Type B pancreatic cell (in vitro differentiated cells): ENCODE results near the gene TEP1. TPM values are rescaled to one million over a fixed set of nuclear protein-coding genes. Genes with fewer than 3 reads are reported as not detected.

Source experiments
- DNase-seq: peaks from one replicate; pipeline ENCODE4 v3.0.0; 2021; ENCODE audit warnings: mixed read lengths; ENCODE audit not compliant: unreplicated experiment; ENCODE audit errors: extremely low spot score
- H3K27ac Mint-ChIP-seq: 2 replicates; pipeline ENCODE4 v1.8.0; 2021; ENCODE audit warnings: mild to moderate bottlenecking, mixed read lengths
- H3K27me3 Mint-ChIP-seq: 2 replicates; pipeline ENCODE4 v1.8.0; 2021; ENCODE audit warnings: mixed read lengths
- H3K36me3 Mint-ChIP-seq: 2 replicates; pipeline ENCODE4 v1.8.0; 2021; ENCODE audit warnings: mixed read lengths
- H3K4me1 Mint-ChIP-seq: one replicate; pipeline ENCODE4 v1.8.0; 2021; ENCODE audit warnings: mixed read lengths; ENCODE audit not compliant: unreplicated experiment
- H3K4me3 Mint-ChIP-seq: 2 replicates; pipeline ENCODE4 v1.8.0; 2021; ENCODE audit warnings: mild to moderate bottlenecking, mixed read lengths
- H3K9me3 Mint-ChIP-seq: 2 replicates; pipeline ENCODE4 v1.8.0; 2021; ENCODE audit warnings: mixed read lengths
- total RNA-seq: library from RNA; stranded (reverse); gene quantifications from 2 replicates; pipeline ENCODE4 v1.2.1, GENCODE V29; 2021; ENCODE audit warnings: low replicate concordance
- TF ChIP-seq, protein P1 (sequence below): fragments of 200-600 bp; sonication (generic); conservative IDR thresholded peaks from 2 replicates; pipeline ENCODE4 v1.5.0; 2021; ENCODE audit warnings: antibody characterized with exemption, mild to moderate bottlenecking

TEP1 gene
- total RNA-seq, 1 donor from 2014 or later, result 23.1 TPM

DNA sequence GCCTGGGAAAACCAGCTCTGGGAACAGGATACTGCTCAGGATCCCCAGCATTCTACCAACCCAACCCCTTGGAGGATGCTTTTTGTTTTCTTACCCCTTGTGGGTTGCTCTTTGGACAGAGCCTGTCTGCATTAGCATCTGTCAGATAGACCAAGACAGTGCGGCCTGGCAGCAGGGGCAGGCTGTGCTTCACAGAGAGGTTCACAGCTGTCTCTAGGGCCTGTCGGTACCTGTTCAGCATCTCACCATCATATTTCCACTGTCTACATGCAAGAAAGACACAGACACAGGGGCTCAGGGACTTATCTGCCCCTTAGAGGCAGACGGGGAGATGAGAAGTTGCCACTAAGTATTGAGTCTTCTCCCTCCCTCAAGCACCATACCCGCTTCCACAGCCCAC, 21.8 kb downstream of the TEP1 start:
- no peaks in the 10 kb centered on the region for H3K9me3 Mint-ChIP-seq
- TF ChIP-seq, protein P1, sequence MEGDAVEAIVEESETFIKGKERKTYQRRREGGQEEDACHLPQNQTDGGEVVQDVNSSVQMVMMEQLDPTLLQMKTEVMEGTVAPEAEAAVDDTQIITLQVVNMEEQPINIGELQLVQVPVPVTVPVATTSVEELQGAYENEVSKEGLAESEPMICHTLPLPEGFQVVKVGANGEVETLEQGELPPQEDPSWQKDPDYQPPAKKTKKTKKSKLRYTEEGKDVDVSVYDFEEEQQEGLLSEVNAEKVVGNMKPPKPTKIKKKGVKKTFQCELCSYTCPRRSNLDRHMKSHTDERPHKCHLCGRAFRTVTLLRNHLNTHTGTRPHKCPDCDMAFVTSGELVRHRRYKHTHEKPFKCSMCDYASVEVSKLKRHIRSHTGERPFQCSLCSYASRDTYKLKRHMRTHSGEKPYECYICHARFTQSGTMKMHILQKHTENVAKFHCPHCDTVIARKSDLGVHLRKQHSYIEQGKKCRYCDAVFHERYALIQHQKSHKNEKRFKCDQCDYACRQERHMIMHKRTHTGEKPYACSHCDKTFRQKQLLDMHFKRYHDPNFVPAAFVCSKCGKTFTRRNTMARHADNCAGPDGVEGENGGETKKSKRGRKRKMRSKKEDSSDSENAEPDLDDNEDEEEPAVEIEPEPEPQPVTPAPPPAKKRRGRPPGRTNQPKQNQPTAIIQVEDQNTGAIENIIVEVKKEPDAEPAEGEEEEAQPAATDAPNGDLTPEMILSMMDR, result no peak
- H3K27me3 Mint-ChIP-seq, result no peaks in the 10 kb centered on the region
- H3K36me3 Mint-ChIP-seq, result peaks cover 22% of the 10 kb centered on the region
- no peaks in the 10 kb centered on the region for H3K4me1 Mint-ChIP-seq
- no peak for DNase-seq
- no peak overlapping the region for H3K4me3 Mint-ChIP-seq
- H3K27ac Mint-ChIP-seq, result no peak overlapping the region

DNA sequence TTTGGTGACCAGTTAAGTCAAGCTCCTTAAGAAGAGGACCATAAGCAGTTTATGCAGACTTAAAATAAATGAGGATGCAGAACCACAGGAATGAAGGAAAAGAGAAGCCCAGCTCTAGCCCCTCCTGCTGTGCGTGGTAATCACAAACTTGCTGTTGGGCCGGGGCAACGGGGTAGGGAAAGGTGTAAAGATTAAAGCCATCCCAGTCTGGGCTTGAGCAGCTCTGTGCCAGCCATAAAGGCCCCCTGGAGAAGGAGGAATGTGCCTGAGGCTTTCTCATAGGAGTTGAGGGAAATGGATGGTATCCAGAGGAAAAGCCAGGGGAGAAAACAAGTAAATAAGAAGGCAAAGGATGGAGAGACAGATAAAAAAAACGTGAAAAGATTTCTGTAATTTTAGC, 25.1 kb downstream of the TEP1 start:
- Mint-ChIP-seq H3K27ac (no peak overlapping the region), H3K36me3 (peaks cover 14% of the 10 kb centered on the region), H3K9me3 (no peaks in the 10 kb centered on the region), H3K4me1 (no peaks in the 10 kb centered on the region), H3K4me3 (no peak overlapping the region), H3K27me3 (no peaks in the 10 kb centered on the region)
- TF ChIP-seq, protein P1, result no peak
- DNase-seq, result no peak

DNA sequence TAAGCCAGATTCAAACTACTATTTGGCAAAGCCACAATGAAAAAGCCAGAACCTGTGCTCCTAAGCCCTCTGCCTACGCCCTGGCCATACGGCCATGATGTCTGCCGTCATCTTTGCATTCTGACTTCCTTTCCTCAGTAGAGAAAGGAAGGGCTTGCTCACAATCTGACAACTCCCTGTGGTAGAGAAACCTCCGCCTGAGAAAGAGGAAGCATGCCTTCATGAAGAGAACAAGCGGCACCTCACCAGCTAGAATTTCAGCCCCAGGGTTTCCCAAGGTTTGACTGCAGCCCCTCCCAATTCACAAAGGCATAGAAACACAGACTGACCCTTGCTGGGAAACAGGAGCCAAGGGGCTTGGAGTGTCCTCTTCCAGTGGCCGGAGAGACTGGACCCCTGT, 25.7 kb downstream of the TEP1 start:
- H3K27ac Mint-ChIP-seq, result no peak overlapping the region
- H3K36me3 Mint-ChIP-seq, result peaks cover 14% of the 10 kb centered on the region

DNA sequence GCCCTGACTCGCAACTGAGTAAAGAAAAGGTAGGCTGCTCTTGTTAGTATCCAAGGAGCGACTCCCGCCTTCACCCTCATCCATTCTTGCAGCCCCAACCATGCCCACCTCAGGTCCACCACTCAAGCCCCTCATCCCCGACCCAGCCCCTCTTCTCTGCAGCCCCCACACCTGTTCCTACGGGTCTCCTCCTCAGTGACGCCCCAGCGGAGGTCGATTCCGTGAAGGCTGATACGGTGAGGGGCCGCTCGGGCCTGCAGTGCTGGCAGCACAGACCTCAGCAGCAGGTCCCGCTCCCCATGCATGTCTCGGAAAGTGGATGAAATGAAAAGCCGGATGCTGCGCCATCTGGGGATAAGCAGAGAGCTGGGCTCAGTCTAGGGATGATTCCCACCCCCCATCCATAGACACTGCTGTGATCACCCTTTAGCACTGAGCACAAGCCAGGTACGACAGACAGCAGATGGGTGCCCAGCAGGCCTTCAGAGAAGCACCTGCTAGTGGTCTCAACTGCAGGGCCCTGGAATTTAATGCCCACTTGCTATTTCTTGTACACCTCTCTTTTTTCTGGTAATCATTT, 26.9 kb downstream of the TEP1 start:
- Mint-ChIP-seq H3K36me3 (peaks cover 14% of the 10 kb centered on the region), H3K27me3 (no peaks in the 10 kb centered on the region), H3K4me1 (no peaks in the 10 kb centered on the region), H3K27ac (no peak overlapping the region), H3K4me3 (no peak overlapping the region), H3K9me3 (no peaks in the 10 kb centered on the region)
- no peak for DNase-seq
- TF ChIP-seq, protein P1, result no peak

More for the DNA sequence above, 25.7 kb downstream of the TEP1 start:
- no peaks in the 10 kb centered on the region for H3K9me3 Mint-ChIP-seq
- DNase-seq, result no peak
- no peaks in the 10 kb centered on the region for H3K4me1 Mint-ChIP-seq
- no peak overlapping the region for H3K4me3 Mint-ChIP-seq
- no peaks in the 10 kb centered on the region for H3K27me3 Mint-ChIP-seq
- TF ChIP-seq, protein P1, result no peak

DNA sequence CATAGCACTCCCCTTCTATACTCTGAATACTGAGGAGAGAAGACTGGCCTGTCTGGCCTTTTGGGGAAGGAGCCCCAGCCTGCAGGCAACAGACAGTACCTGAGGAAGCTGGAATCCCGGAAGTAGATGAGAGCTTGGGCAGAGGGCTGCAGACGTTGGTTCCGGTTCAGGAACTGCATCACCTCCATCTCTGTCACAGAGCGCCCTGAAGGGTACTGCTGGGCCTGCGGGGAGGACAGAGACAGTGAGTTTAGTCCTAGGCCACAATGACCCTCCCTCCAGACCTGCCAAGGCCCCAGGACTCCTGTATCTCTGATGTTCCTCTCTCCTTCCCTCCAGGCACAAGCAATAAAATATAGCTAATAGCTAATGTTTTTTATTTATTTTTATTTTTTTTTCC, 28.4 kb downstream of the TEP1 start:
- no peaks in the 10 kb centered on the region for H3K27me3 Mint-ChIP-seq
- no peak overlapping the region for H3K27ac Mint-ChIP-seq
- no peaks in the 10 kb centered on the region for H3K4me1 Mint-ChIP-seq
- H3K9me3 Mint-ChIP-seq, result no peaks in the 10 kb centered on the region
- TF ChIP-seq, protein P1, result no peak
- DNase-seq, result no peak
- no peak overlapping the region for H3K4me3 Mint-ChIP-seq
- peaks cover 20% of the 10 kb centered on the region for H3K36me3 Mint-ChIP-seq

DNA sequence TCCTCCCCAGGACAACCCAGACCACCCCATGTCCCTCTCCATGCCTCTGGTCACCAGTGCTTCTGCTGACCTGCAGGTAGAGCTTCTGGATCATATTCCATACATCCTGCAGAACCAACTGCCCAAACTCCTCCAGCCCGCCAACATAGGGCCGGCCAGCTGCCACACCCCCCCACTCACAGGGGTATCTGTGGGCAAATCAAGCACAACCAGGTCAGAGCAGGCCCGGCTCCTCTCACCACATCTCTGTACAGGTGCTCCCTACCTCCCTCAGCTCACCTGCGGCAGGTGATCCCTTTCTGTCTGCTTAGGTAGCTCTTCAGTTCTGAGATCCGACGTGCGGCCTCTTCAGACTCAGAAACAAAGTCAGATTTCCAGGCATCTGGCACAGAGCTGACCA, 29.0 kb downstream of the TEP1 start:
- no peak for DNase-seq
- Mint-ChIP-seq H3K9me3 (no peaks in the 10 kb centered on the region), H3K36me3 (peaks cover 19% of the 10 kb centered on the region)

More for the DNA sequence above, 29.0 kb downstream of the TEP1 start:
- no peaks in the 10 kb centered on the region for H3K27me3 Mint-ChIP-seq
- no peak overlapping the region for H3K4me3 Mint-ChIP-seq
- no peaks in the 10 kb centered on the region for H3K4me1 Mint-ChIP-seq
- TF ChIP-seq, protein P1, result no peak
- no peak overlapping the region for H3K27ac Mint-ChIP-seq
